ENCODE measurements around the gene AGAP1. TPM values are rescaled to one million over a fixed set of nuclear protein-coding genes. Genes with fewer than 3 reads are reported as not detected.
"Not testable (repeated sequence)": the region's sequence is repeated elsewhere in the genome, so short reads cannot be mapped to it uniquely, and the experiment has no call there.

AGAP1 gene
- total RNA-seq, 1 donor from 2014 or later: 3.1 TPM

- DNase-seq (ENCODE audit: low read depth in 2 of 2): no peak
Observed at GRCh38 chr2:235591231-235591730, 97.4 kb downstream of the AGAP1 start.

DNA sequence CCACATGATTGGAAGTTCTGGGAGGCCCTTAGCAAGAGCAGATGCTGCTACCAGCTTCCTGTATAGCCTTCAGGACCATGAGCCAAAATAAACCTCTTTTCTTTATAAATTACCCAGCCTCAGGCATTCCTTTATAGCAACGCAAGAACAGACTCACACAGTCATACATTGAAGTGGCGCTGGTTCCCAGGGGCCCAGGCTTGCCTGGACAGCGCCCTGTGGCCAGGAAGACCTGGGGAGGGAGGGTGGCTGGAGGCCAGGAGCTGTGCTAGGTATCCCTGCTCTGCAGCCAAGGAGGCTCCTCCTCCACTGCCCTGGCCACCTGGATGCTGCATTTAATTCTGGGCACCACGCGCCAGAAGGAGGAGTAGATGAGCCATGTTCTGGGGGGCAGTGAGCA is 98.1 kb downstream of the AGAP1 start:
- DNase-seq (ENCODE audit: low read depth in 2 of 2): no peak

GRCh38 chr2:235592430-235592829 is 98.6 kb downstream of the AGAP1 start:
- DNase-seq (ENCODE audit: low read depth in 2 of 2): no peak

DNA sequence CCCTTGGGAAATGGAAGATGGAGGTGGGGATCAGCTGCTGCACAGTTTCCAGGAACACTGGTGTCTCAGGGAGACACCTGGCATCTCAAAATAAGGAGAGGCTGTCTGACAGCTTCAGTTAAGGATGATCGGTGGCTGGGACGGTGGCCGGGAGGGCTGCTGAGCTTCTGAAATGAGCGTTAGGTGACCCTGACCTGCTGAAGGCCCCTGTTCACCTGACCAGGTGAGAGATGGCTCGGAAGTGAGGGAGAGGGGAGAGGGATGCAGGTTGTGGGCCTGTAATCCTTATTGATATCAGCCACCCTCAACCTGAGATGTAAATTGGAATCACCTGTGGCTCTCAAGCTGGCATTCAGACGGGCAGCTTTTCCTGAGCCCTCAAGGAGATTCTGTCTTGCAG is 99.0 kb downstream of the AGAP1 start:
- DNase-seq (ENCODE audit: low read depth in 2 of 2): no peak

- peak; percentile 73 to 87 for DNase-seq (ENCODE audit: low read depth in 2 of 2)
Observed at GRCh38 chr2:235594041-235594440, 100.2 kb downstream of the AGAP1 start.

GRCh38 chr2:235594964-235595363 is 101.1 kb downstream of the AGAP1 start:
- DNase-seq (ENCODE audit: low read depth in 2 of 2): no peak

- peak; percentile 69 to 79 for DNase-seq (ENCODE audit: low read depth in 2 of 2)
Observed at GRCh38 chr2:235595422-235596010, 101.7 kb downstream of the AGAP1 start.

DNA sequence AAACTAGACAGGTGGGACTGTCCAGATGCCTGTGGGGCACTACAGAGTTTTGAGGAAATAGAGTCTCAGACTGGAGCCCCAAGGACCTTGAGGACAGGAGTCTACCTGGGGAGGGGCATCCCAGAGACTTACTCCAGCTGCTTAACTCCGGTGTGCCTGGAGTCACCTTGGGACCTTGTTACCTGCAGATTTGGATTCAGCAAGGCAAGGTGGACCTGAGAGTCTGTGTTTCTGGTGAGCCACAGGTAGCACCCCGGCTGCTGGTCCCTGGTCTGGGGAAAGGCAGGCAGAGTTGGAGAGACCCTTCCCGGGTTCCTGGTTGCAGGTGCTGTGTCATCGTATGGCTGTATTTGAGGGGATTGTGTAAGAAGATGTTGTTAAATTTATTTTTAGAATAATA is 102.4 kb downstream of the AGAP1 start:
- DNase-seq (ENCODE audit: low read depth in 2 of 2): no peak

GRCh38 chr2:235597081-235597615 is 103.3 kb downstream of the AGAP1 start:
- DNase-seq (ENCODE audit: low read depth in 2 of 2): no peak

DNA sequence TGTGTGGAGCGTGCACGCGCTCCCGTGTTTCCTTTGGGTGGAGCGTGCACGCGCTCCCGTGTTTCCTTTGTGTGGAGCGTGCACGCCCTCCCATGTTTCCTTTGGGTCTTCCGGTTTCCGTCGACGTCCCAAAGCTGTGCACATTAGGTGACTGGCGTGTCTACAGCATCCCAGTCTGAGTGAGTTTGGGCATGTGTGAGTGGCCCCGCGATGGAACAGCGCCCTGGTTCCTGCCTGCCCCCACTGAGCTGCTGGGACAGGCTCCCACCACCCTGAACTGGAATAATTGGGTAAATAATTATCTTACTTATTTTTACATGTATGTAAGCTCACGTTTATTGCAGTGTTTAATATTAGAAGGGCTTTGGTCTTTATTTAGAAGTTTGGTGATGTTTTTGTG is 104.2 kb downstream of the AGAP1 start:
- no peak for DNase-seq (ENCODE audit: low read depth in 2 of 2)

- DNase-seq (ENCODE audit: low read depth in 2 of 2): no peak
Observed at GRCh38 chr2:235598532-235599531, 105.0 kb downstream of the AGAP1 start.

DNA sequence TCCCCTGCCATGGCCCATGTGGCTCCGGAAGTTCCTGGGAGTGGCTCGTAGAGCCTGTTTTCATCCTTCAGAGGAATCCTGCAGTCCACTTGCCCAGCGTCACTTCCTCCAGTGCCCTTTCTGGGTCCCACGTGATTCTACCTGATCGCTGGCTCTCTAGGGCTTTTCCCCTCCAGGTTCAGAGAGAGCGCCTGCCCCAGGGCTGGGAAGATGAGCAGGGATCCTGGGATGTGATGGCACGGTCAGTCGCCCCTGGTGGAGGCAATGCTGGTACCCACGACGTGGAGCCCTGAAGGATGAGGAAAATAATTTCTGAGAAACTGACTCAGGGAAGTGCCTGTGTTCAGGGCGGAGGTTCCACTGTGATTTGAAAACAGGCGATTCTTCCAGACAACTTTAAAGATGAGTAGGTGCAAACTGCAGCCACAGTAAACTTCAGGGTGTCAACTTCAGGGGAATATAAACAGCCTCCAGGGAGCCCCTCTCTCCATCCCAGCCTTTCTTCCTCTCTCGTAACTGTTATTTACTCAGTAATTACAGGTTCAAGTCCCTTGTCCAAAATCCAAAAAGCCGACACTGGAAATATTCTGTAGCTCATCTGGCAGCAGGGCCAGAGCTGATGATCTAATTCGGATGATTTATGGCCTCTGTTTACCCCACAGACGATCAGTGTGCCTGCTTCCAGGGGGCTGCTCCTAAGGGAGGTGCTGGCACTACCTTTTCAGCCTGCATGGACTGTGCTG is 105.9 kb downstream of the AGAP1 start:
- no peak for DNase-seq (ENCODE audit: low read depth in 2 of 2)

DNA sequence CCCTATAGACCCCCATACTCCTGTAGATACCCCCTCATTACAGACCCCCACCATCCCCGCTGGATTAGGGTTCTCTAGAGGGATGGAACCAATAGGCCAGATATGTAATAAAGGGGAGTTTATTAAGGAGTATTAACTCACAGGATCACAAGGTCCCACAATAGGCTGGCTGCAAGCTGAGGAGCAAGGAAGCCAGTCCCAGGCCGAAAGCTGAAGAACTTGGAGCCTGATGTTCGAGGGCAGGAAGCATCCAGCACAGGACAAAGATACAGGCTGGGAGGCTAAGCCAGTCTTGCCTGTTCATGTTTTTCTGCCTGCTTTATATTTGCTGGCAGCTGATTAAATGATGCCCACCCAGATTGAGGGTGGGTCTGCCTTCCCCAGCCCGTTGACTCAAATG is 106.6 kb downstream of the AGAP1 start:
- no peak for DNase-seq (ENCODE audit: low read depth in 2 of 2)

DNA sequence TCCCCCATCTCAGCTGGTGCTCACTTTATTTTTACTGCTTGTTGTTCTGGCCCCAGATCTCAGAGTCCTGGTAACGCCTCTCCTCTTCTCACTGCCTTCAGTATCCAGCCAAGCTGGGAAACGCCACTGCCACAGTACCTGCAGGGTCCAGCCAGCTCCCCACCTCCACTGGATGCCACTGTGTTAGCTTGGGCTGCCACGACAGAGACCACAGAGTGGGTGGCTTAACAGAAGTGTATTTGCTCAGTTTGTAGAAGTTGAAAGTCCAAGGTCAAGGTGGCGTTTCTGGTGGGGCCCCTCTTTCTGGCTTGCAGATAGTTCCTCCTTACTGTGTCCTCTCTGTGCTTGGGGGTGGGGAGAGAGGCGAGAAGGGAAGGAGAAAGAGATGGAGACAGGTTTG is 107.1 kb downstream of the AGAP1 start:
- no peak for DNase-seq (ENCODE audit: low read depth in 2 of 2)

GRCh38 chr2:235601960-235602704 is 108.3 kb downstream of the AGAP1 start:
- DNase-seq (ENCODE audit: low read depth in 2 of 2): no peak

DNA sequence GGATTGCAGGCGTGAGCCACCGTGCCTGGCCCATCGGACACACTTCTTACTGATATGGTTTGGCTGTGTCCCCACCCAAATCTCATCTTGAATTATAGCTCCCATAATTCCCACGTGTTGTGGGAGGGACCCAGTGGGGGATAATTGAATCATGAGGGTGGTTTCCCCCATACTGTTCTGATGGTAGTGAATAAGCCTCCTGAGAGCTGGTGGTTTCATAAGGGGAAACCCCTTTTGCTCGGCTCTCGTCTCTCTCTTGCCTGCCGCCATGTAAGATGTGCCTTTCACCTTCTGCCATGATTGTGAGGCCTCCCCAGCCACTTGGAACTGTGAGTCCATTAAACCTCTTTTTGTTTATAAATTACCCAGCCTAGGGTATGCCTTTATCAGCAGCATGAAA is 109.1 kb downstream of the AGAP1 start:
- DNase-seq (ENCODE audit: low read depth in 2 of 2): not testable (repeated sequence)

- DNase-seq (ENCODE audit: low read depth in 2 of 2): no peak
Observed at GRCh38 chr2:235603659-235604058, 109.8 kb downstream of the AGAP1 start.

GRCh38 chr2:235605312-235606003 is 111.6 kb downstream of the AGAP1 start:
- DNase-seq (ENCODE audit: low read depth in 2 of 2): peak; percentile 33 to 39

GRCh38 chr2:235606004-235606715 is 112.3 kb downstream of the AGAP1 start:
- DNase-seq (ENCODE audit: low read depth in 2 of 2): no peak

Measured in dermis microvascular lymphatic vessel endothelial cell (primary cell).